Immature natural killer cell (primary cell): Measurements from ENCODE around the gene IFT27. TPM values are rescaled to one million over a fixed set of nuclear protein-coding genes. Genes with fewer than 3 reads are reported as not detected.
A peak's percentile ranks its signal among the peaks of the same experiment; 100 is the strongest.

Source experiments
- DNase-seq, 3 donors: peaks; one replicate each; pipeline ENCODE4 v3.0.0; 2022; ENCODE audit warnings: mixed read lengths in 1 of 3
- H3K27ac Mint-ChIP-seq, 6 donors: one replicate each; pipeline ENCODE4 v1.8.0; 2020; ENCODE audit warnings: mixed read lengths in 6 of 6, mild to moderate bottlenecking in 5 of 6, inconsistent platforms in 4 of 6, moderate library complexity in 3 of 6
- H3K27me3 Mint-ChIP-seq, 3 donors: one replicate each; pipeline ENCODE4 v1.8.0; 2020 to 2021; ENCODE audit warnings: low read depth in 3 of 3, mild to moderate bottlenecking in 3 of 3, mixed read lengths in 3 of 3, moderate library complexity in 3 of 3, inconsistent platforms in 1 of 3
- H3K36me3 Mint-ChIP-seq, 3 donors: one replicate each; pipeline ENCODE4 v1.8.0; 2020; ENCODE audit warnings: mixed read lengths in 3 of 3, inconsistent platforms in 2 of 3, mild to moderate bottlenecking in 2 of 3
- H3K4me1 Mint-ChIP-seq, 2 donors: one replicate each; pipeline ENCODE4 v1.8.0; 2020; ENCODE audit warnings: inconsistent platforms in 2 of 2, mild to moderate bottlenecking in 2 of 2, mixed read lengths in 2 of 2, moderate library complexity in 1 of 2
- H3K4me3 Mint-ChIP-seq, 5 donors: one replicate each; pipeline ENCODE4 v1.8.0; 2020; ENCODE audit warnings: mild to moderate bottlenecking in 5 of 5, mixed read lengths in 5 of 5, inconsistent platforms in 3 of 5, moderate library complexity in 3 of 5
- H3K9me3 Mint-ChIP-seq, 6 donors: one replicate each; pipeline ENCODE4 v1.8.0; 2020; ENCODE audit warnings: mild to moderate bottlenecking in 6 of 6, mixed read lengths in 6 of 6, inconsistent platforms in 4 of 6, moderate library complexity in 3 of 6
- polyA plus RNA-seq, 3 donors: library from polyadenylated mRNA; unstranded; fragments of 300-500 nt; fragmentation: Illumina TruSeq; gene quantifications; one replicate each; pipeline ENCODE4 v1.2.3, GENCODE V29; 2021

IFT27 gene
- polyA plus RNA-seq, result 10 to 100 TPM; 11.5 to 18.1 (median 13.0) TPM

DNA sequence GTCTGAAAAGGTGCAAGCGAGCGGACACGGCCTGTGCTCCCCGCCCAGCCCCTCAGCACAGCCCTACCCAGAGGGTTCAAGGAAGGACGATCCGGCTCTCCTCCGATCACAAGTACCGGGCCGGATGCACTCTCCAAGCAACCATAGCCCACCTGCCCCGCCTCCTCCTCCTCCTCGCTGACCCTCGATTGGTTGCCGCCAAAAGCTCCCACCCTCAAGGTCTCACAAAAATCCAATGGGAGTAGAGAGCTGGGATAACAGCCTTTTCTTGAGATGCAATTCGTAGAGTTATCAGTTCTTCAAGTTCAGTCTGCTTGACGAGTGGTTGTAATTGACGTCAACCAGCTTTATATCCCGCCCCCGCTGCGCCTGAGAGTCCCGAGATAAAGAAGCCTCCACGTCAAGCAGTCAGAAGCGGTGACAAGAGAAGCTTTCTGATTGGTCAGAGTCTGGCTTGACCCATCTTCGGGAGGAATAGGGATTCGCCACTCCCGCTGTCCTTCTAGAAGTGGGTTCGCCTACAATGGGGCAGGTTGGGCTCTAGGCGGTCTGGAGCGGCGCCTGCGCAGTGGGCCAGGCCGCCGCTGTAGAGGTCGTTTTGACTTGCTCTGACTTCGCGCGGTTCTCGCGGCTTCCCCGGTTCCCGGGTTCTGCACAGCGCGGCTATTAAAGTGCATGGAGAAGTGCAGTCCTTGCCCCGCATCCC lies at the start of gene IFT27:
TSS of gene IFT27 (minus strand) at position 156 of the 706 bp plus-strand sequence. CDS start 412 bp downstream, outside the sequence.
- H3K27ac Mint-ChIP-seq, result peak within 1 kb of the TSS; percentile 88 to 98 (median 95)
- peaks cover 18 to 19% of the 10 kb centered on the region in 2 donors for H3K4me1 Mint-ChIP-seq
- peak; percentile 98 to 99 (median 99) for DNase-seq
- no peaks in the 10 kb centered on the region for H3K9me3 Mint-ChIP-seq
- peaks cover 2 to 9% (median 2%) of the 10 kb centered on the region in 3 donors for H3K27me3 Mint-ChIP-seq
- H3K36me3 Mint-ChIP-seq, result peaks cover 7 to 10% (median 7%) of the 10 kb centered on the region in 3 donors
- peak within 1 kb of the TSS; percentile 88 to 98 (median 91) for H3K4me3 Mint-ChIP-seq

DNA sequence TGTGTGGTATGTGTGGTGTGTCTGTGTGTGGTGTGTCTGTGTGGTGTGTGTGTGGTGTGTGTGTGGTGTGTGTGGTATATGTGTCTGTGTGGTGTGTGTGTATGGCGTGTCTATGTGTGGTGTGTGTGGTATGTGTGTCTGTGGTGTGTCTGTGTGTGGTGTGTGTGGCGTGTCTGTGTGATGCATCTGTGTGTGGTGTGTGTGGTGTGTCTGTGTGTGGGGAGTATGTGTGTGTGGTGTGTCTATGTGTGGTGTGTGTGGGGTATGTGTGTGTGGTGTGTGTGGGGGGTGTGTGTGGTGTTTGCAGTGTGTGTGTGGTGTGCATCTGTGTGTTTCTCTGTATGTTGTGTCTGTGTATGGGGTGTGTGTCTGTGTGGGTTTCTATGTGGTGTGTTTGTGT lies 48.7 kb upstream of the IFT27 start:
- no peaks in the 10 kb centered on the region for H3K4me1 Mint-ChIP-seq
- H3K27me3 Mint-ChIP-seq, result peaks cover 3 to 6% (median 4%) of the 10 kb centered on the region in 3 donors
- no peak overlapping the region for H3K4me3 Mint-ChIP-seq
- H3K9me3 Mint-ChIP-seq, result no peaks in the 10 kb centered on the region
- H3K36me3 Mint-ChIP-seq, result no peaks in the 10 kb centered on the region
- no peak for DNase-seq
- peak overlapping the region in 1 of 6 donors; percentile 26 for H3K27ac Mint-ChIP-seq

DNA sequence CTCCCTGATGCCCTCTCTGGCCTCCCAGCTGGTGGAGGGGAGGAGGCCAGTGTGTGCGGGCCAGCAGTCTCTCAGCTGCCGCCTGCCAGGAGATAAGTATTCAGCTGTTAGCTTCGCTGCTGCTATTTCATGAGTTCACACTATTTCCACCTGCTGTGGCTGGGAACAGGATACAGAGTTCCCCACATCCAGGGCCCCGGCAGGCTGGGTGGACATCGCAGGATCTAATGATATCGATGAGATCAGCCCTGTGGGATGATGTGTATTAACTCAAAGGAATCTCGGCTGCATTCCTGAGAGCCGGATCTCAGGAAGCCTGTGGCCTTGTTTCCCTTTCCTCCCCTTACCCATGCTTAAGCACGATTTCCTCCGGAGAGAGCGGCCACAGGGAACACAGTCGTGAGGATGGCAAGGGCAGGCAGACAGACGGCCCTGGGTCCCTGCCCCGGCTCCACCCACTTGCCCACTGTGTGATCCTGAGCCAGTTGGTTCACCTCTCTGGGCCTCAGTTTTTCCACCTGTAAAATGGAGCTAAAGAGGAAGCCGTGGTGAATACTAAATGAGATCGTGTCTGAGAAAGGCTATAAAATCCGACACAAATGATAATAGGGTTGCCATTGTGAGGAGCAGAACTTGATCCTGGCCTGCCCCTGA lies 47.4 kb upstream of the IFT27 start:
- Mint-ChIP-seq H3K36me3 (no peaks in the 10 kb centered on the region), H3K9me3 (no peaks in the 10 kb centered on the region), H3K27ac (no peak overlapping the region), H3K4me3 (no peak overlapping the region), H3K4me1 (no peaks in the 10 kb centered on the region), H3K27me3 (peaks cover 4 to 12% (median 6%) of the 10 kb centered on the region in 3 donors)
- no peak for DNase-seq

GRCh38 chr22:36822581-36822980 lies 46.7 kb upstream of the IFT27 start:
- Mint-ChIP-seq H3K4me3 (no peak overlapping the region), H3K36me3 (no peaks in the 10 kb centered on the region), H3K4me1 (peaks cover 0 to 1% of the 10 kb centered on the region in 2 donors), H3K27me3 (peaks cover 4 to 13% (median 10%) of the 10 kb centered on the region in 3 donors), H3K9me3 (no peaks in the 10 kb centered on the region), H3K27ac (no peak overlapping the region)
- DNase-seq, result no peak

GRCh38 chr22:36819112-36819511 lies 43.2 kb upstream of the IFT27 start:
- H3K36me3 Mint-ChIP-seq, result no peaks in the 10 kb centered on the region
- no peak overlapping the region for H3K4me3 Mint-ChIP-seq
- no peak overlapping the region for H3K27ac Mint-ChIP-seq
- H3K9me3 Mint-ChIP-seq, result no peaks in the 10 kb centered on the region
- H3K4me1 Mint-ChIP-seq, result peaks cover 0 to 1% of the 10 kb centered on the region in 2 donors
- no peak for DNase-seq
- peaks cover 7 to 16% (median 9%) of the 10 kb centered on the region in 3 donors for H3K27me3 Mint-ChIP-seq

- H3K9me3 Mint-ChIP-seq, result no peaks in the 10 kb centered on the region
- H3K27ac Mint-ChIP-seq, result no peak overlapping the region
- peaks cover 0 to 1% of the 10 kb centered on the region in 2 donors for H3K4me1 Mint-ChIP-seq
- H3K36me3 Mint-ChIP-seq, result no peaks in the 10 kb centered on the region
- H3K4me3 Mint-ChIP-seq, result no peak overlapping the region
- H3K27me3 Mint-ChIP-seq, result peaks cover 7 to 23% (median 9%) of the 10 kb centered on the region in 3 donors
- no peak for DNase-seq
Measured at GRCh38 chr22:36818010-36818642, 42.2 kb upstream of the IFT27 start.

DNA sequence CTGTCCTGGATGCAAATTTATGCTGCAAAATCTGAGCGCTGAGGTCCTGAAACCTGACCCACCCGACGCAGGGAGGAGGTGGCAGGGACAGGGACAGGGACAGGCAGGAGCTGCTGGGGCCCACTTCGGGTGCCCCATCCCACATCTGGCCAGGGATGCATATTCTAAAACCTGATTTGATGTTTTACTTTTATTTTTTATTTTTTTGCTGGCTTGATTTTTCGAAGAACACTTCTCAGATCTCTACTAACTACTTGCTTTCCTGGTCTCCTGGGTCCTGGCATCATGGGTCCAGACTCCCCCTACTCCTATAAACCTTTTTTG lies 41.6 kb upstream of the IFT27 start:
- no peaks in the 10 kb centered on the region for H3K36me3 Mint-ChIP-seq
- H3K4me1 Mint-ChIP-seq, result peaks cover 0 to 1% of the 10 kb centered on the region in 2 donors
- peaks cover 4 to 23% (median 9%) of the 10 kb centered on the region in 3 donors for H3K27me3 Mint-ChIP-seq
- DNase-seq, result no peak
- no peak overlapping the region for H3K4me3 Mint-ChIP-seq
- no peaks in the 10 kb centered on the region for H3K9me3 Mint-ChIP-seq
- no peak overlapping the region for H3K27ac Mint-ChIP-seq

- no peak within 1 kb of the TSS for H3K4me3 Mint-ChIP-seq
- H3K27ac Mint-ChIP-seq, result no peak within 1 kb of the TSS
- H3K27me3 Mint-ChIP-seq, result peaks cover 4 to 23% (median 9%) of the 10 kb centered on the region in 3 donors
- H3K36me3 Mint-ChIP-seq, result no peaks in the 10 kb centered on the region
- H3K9me3 Mint-ChIP-seq, result no peaks in the 10 kb centered on the region
- H3K4me1 Mint-ChIP-seq, result peaks cover 0 to 1% of the 10 kb centered on the region in 2 donors
- no peak for DNase-seq
Measured at GRCh38 chr22:36816636-36817524, 41.0 kb upstream of the IFT27 start, which contains the start of gene PVALB. PVALB (minus strand) TSS chr22:36817035; CDS start chr22:36817005, 30 bp downstream.

DNA sequence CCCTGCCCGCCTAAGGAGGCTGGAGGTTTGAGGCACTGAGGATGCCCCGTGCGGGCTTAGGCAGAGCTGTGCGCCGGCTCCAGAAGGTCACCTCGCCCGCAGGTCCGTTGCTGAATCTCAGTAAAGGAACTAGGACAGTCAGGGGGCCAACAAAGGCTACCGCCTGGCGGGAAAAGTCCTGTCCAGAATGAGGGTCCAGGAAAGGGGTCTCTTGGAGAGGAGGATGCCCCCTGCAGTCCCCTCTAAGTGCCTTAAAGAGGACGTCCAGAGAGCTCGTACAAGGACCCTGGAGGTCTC lies 40.4 kb upstream of the IFT27 start:
- H3K4me3 Mint-ChIP-seq, result no peak overlapping the region
- DNase-seq, result no peak
- peaks cover 0 to 1% of the 10 kb centered on the region in 2 donors for H3K4me1 Mint-ChIP-seq
- no peak overlapping the region for H3K27ac Mint-ChIP-seq
- H3K27me3 Mint-ChIP-seq, result peaks cover 4 to 21% (median 9%) of the 10 kb centered on the region in 3 donors
- H3K9me3 Mint-ChIP-seq, result no peaks in the 10 kb centered on the region
- no peaks in the 10 kb centered on the region for H3K36me3 Mint-ChIP-seq

- H3K36me3 Mint-ChIP-seq, result no peaks in the 10 kb centered on the region
- H3K9me3 Mint-ChIP-seq, result no peaks in the 10 kb centered on the region
- peaks cover 6 to 20% (median 9%) of the 10 kb centered on the region in 3 donors for H3K27me3 Mint-ChIP-seq
- no peak overlapping the region for H3K27ac Mint-ChIP-seq
- no peak overlapping the region for H3K4me3 Mint-ChIP-seq
- H3K4me1 Mint-ChIP-seq, result peaks cover 0 to 1% of the 10 kb centered on the region in 2 donors
- DNase-seq, result no peak
Measured at GRCh38 chr22:36815558-36816338, 39.8 kb upstream of the IFT27 start.

DNA sequence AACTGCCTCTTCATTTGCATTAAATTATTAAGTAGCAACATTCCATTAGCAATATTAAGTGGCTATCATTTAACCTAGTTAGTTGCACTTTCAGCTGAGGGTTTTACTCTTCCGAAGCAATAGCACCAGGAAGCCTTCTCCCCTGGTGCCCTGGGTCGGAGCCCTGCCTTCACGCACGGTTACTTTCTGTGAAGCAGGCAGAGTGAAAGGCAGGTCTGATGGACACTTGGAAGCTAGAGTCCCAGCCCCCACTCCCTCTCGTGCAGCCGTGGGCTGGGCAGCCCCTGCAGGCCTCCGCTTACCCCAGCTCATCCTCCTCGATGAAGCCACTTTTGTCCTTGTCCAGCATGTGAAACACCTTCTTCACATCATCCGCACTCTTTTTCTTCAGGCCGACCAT lies 38.9 kb upstream of the IFT27 start:
- H3K9me3 Mint-ChIP-seq, result no peaks in the 10 kb centered on the region
- no peak overlapping the region for H3K4me3 Mint-ChIP-seq
- H3K36me3 Mint-ChIP-seq, result no peaks in the 10 kb centered on the region
- no peak for DNase-seq
- H3K27ac Mint-ChIP-seq, result no peak overlapping the region
- peaks cover 6 to 17% (median 9%) of the 10 kb centered on the region in 3 donors for H3K27me3 Mint-ChIP-seq
- peaks cover 0 to 1% of the 10 kb centered on the region in 2 donors for H3K4me1 Mint-ChIP-seq

- Mint-ChIP-seq H3K4me3 (no peak overlapping the region), H3K27ac (no peak overlapping the region)
- no peak for DNase-seq
Measured at GRCh38 chr22:36811094-36811800, 35.3 kb upstream of the IFT27 start.

More at GRCh38 chr22:36811094-36811800, 35.3 kb upstream of the IFT27 start:
- H3K4me1 Mint-ChIP-seq, result no peaks in the 10 kb centered on the region
- peaks cover 0 to 13% (median 13%) of the 10 kb centered on the region in 3 donors for H3K27me3 Mint-ChIP-seq
- no peaks in the 10 kb centered on the region for H3K36me3 Mint-ChIP-seq
- H3K9me3 Mint-ChIP-seq, result no peaks in the 10 kb centered on the region
